Body of pancreas (tissue), 4 donors: ENCODE data around the gene EPS8.

ENCODE experiments used
- CTCF ChIP-seq, 7 experiments: fragments of 450-650 bp in 4 of 7; fragments of 200-600 bp in 3 of 7; sonication (generic) in 3 of 7; IDR thresholded peaks; one replicate each; pipeline ENCODE4 v1.5.1; 2016 to 2019; ENCODE audit warnings: antibody characterized with exemption in 7 of 7
- POLR2A ChIP-seq, 3 donors: fragments of 450-650 bp; IDR thresholded peaks; one replicate each; pipeline ENCODE4 v1.6.1; 2016; ENCODE audit warnings: antibody characterized with exemption in 3 of 3, mild to moderate bottlenecking in 2 of 3

GRCh38 chr12:15632708-15633107 lies 156.5 kb downstream of the EPS8 start:
- TF ChIP-seq CTCF (IDR thresholded peaks at IDR 0.05) (no peak), POLR2A (IDR thresholded peaks at IDR 0.05) (no peak)
